NCI-H187 (cell line): ENCODE data around the gene CCDC122.
A peak's percentile ranks its signal among the peaks of the same experiment; 100 is the strongest.

Experiments used
- DNase-seq, 2 experiments: peaks; one replicate each; lab custom pipeline; 2025; lab: John Stamatoyannopoulos, UW

CCDC122 gene

DNA sequence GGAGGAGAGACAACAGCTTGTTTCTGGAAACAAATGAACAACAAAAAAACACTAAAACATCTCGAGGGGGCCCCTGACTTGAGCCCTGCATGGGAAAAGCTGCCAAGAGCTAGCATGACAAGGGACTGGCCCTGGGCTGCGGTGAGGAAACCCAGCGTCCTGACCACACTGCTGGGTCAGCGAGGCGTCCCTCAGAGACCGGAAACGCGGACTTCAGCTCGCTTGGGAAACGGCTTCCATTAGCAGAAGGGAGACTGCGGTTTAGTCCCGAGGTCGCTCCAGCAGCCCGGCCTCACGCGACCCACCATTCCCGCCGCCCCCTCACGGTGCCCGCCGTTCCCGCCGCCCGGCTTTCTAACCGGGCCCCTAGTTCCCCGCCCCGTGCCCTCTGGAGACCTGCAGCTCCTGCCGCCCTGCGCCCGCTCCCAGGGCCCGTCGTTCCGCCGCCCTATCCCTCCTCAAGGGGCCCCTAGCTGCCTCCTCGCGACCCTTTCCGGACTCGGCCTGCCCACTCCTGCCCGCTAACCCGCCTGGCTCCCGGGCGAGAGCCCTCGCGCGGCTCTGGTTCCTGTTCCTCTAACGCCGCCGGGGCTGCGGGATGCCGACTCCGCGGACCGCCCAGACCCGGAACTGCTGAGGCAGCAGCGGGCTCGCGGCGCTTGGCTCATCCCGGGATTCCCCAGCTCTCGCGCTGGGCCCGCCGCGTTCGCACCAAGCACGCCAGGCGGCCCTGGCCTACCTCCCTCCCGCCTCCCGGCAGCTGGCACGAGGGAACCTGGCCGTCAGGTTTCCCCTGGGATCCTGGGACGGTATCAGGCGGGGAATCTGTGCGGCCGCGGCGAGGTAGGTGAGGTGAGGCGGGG, at the start of gene CCDC122:
TSS of gene CCDC122 (minus strand) at position 849 of the 863 bp plus-strand sequence. CDS start 10,364 bp downstream, outside the sequence.
- DNase-seq, result peak; percentile 31 to 52

DNA sequence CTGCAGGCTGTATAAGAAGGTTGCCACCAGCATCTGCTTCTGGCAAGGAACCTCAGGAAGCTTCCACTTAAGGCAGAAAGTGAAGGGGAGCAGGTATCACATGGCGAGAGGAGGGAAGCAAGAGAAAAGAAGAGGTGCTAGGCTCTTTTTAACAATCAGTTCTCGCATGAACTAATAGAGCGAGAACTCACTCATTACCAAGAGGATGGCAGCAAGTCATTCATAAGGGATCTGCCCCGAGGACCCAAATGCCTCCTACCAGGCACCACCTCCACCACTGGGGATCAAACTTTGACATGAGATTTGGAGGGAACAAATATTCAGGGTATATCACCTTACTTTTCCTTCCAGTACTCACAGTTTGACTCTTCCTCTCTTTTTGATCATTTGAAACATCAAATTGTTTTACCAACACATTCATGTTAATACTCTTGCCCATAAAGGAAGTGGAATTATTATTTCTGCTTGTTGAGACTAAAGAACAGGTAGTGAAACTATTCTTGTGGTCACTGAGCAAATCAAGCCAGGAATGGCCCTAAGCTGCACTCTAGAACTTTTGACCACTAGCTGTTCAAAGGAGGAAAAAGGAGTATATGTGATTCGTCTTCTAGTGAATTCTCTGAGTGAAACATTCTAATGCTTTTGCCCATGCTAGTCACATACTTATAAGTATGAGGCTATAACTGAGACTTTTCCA, 45.2 kb upstream of the CCDC122 start:
- DNase-seq, result no peak

DNA sequence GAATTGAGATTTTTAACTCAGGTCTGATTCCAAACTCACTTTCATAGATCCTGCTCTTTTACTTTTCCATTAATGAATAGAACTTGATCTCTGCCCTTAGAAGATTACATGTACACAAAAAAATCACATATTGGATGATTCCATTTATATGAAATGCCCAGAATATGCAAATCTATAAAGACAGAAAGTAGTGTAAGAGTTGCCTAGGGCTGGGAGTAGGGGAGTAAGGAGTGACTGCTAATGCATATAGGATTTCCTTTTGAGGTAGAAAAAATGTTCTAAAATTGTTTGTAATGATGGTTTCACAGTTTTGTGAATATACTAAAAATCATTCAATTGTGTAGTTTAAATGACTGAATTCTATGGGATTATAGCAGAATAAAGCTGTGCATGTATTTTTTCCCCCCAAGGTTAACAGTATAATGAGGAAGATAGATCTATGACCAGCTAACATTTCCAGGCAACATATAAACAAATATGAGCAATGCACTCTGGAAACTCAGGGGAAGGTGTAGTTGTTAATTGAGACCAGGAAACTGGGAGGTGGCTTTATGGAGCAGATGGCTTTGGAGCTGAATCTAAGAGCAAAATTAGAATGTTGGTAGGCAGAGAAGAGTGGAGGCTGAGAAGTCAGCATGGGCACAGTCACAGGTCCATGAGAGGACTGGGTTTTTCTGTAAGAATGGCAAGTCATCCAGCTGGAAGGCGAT, 41.6 kb upstream of the CCDC122 start:
- DNase-seq, result no peak

DNA sequence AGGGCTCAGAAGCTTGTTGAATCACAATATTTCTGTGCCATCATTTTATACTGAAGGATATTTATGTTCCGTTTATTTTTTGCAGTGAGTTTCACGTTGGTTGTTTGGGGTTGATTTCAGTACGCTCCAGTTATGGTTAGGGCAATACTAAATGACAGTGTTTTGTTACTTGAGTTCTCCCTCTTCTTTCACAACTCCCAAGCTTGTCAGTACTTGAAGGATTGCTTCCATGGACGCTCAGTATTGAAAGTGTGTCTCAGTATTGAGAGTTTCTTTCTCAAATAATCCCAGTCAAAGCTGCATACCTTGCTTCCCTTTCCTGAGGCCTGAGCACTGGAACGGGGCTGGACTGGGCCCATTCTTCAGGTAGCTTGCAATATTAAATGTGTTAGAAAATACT, 39.1 kb upstream of the CCDC122 start:
- DNase-seq, result no peak

DNA sequence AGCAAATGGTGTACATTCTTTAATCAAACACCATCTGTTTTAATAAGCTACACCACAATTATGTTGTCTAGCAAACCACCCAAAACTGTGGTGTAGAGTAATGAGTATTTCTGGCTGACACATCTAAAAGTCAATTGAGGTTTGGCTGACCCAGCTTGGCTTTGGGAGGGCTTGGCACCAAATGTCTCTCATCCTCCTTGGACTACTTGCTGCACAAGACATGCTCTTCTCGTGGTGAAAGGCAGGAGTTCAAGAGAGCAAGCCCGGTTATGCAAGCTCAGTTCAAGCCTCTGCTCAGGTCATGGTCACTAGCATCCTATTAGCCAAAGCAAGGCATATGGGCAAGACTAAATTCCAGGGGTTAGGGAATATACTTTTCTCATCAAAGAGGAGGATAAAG, 37.3 kb upstream of the CCDC122 start:
- DNase-seq, result no peak

DNA sequence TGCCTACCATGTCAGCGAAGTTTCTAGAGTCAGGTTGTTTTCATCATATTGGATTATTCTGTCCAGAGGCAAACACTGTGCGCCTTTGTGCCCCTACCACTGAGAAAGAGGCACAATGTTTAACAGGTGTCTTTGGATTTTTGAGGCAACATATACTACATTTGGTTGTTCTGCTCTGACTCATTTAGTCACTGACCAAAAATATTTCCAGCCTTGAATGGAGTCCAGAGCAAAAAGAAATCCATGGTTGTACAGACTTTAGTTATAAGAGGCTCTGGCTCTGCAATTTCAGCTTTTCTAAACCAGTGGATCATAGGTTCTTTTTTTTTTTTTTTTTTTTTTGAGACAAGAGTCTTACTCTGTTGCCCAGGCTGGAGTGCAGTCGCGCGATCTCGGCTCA, 35.9 kb upstream of the CCDC122 start:
- no peak for DNase-seq

DNA sequence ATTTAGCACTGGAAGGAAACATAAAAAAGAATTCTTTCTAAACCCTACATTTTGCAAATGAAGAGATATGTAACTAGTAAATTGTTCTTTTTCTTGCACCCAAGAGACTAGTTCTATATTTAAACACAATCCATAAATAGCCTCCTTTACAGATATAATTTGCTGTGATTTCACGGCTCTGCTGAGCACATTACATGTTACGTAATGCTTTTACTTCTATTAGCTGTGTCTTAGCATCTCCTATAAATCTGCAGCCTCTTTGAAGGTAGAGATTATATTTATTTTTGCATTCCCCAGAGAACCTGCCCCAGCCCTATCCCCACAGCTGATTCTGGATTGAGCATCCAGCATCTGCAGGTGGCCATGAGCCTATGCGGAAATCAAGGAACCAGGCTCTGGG, 32.3 kb upstream of the CCDC122 start:
- DNase-seq, result no peak

DNA sequence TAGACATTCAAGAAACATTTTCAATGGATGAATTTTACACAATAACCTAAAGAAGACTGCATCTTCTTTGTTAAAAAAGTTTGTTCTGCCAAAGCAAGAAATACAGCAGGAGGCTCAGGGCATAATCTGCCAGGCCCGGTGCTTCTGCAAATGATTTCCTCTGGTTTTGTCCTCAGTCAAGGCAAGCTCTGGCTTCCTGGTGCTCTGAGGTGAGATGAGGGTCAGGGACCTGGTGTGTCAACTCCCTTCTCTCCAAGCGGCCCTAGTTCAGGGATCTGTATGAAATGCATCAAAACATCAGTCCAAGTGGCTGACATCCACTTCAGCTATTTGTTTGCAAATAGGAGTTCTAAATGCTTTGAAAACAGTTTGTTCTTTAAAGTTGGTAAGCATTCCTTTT, 31.7 kb upstream of the CCDC122 start:
- no peak for DNase-seq

DNA sequence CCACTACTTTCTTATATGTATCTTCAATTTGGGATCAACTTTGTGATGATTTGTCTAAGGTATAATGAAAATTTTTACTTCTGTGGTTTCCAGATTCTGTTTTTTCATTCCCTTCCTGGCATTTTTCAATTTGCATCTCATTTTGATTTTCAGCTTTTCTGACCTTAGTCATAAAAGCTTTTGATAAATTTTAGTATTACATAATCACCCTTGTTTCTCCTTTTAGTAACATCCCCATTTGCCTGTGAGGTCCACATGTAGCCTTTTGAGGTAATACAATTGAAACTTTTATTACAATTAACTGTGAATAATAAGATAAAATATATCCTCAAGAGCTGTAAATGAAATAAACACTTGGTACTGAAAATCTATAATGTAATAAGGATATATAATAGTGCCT, 31.3 kb upstream of the CCDC122 start:
- DNase-seq, result no peak

DNA sequence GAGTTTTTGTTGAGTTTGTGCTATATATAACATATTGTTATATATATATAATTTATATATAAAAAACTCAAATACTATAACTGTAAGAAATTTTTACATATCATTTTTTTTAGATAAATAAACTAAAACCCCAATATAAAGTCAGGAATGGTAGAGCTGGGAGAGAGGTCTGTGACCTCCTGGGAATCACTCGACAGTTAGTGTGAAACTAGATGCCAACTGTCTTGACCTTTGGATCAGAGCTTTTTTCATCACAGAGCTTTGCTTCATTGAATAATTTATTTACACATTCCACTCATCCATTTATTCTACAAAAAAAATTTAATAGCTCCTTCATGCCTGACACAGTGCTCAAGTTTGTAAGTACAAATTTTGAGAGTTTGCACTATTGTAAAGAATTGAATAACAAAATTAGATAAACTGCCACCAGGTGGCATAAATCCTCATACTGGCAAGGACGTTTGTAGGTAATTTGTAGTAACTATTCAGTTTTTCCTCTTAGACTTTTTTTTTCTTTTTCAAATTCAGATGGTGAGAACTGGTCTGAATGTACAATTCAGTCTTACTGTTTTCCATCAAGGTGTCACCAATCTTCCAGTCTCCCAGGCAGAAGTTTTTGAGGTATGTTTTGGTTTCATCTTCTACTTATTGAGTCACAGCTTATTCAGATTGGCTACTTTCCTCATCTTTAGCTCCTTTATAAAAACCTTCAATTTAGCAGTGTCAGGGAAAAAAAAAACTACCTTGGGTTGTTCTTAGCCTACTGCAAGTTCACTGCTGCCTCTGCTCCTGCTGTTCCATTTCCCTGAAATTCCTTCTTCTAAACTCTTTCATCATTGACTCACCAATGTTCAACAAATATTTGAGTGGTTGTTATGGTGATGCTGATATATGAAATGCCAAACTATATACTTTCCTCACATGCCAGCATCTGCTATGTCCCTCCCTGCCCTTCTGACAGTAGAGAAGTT, 28.9 kb upstream of the CCDC122 start:
- peak in 1 of 2 experiments; percentile 14 for DNase-seq

DNA sequence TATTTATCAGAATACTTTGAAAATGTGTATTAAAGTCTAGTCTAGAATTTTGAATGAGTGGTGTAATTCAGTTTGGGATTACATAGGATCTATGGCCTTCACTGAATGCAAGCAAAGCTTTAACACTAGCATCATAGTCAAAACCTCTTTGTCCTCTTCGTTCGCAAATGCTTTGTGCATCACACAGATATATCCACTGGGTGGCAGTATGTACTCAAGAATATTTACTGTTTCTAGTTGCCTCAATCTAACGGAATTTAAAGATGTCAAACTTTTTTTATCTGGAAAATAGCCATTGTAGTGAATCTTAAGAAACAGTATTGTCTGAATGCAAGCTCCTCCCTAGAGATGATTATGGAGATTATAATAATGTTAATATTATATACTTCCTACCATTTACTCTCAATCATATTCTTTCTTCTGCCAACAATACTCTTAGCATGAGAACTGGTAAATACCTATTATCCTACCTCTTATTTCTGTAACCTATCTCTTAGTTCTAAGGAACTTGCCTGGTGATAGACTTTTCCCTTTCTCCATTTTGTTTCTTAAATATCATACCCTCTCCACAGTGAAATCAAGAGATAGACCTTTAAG, 26.0 kb upstream of the CCDC122 start:
- DNase-seq, result peak in 1 of 2 experiments; percentile 22

DNA sequence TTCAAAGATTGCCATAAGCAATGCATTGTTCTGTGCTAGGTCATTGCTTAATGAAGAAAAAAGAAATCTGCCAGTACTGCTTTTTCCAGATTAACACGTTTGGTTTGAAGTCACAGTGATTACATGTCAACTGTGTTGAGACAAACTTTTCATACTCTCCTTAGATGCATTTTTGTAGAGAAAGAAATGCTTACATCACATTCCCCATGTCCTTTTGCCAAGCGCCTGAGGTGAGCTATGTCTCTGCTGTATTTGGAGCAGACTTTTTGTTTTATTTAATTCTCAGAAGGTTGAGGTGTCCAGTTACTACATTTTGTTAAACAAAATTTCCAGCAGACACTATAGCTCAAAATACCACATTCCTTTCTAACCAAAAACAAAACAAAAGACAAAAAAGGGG, 16.4 kb upstream of the CCDC122 start:
- no peak for DNase-seq

DNA sequence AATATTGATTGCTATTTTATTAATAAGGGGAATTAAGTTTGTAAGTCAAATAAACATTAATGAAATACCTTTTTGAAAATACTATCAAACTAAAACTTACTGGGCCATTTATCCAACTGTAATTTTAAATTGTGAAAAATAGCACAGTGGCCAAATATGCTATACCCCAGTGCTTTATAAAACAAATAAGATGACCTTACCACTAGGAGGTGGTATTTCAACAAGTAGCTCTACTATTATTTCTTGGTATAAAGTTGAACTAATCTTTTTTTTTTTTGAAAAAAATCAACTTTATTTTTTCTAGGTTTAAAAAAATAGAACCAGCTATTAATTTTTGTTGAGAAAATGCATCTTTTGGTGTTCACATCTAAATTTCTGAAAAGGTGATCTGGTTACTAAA, 14.9 kb upstream of the CCDC122 start:
- DNase-seq, result no peak

DNA sequence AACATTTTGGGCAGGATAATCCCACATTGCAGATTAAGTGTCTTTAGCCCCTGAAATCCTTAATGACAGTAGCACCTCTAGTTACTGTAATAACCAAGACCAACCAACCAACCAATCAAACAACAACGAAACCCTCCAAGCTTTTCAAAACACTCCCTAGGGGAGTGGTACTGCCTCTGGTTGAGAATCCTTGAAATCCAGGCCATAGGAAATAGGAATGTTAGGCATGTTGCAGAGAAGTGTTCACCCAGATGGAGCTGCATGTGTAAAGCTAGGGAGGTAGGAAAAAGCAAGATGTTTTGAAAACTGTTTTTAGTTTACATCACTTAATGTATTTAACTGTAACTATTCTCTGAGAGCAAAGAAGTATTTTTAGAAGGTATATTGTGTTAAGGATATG, 4.7 kb upstream of the CCDC122 start:
- no peak for DNase-seq

DNA sequence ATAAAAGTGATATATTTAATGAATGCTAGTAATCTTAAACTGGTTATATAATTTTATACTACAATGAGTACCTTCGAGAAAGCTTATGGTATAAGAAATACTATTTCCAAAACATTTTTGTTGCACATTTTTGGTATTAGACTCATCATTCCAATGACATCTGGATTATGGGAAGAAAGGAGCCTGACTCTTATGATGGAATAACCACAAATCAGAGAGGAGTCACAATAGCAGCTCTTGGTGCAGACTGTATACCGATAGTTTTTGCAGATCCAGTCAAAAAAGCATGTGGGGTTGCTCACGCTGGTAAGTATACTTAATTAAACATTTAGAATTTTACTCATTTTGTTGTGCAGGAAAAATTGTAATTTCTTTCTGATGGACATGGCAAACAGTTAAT, 4.1 kb upstream of the CCDC122 start:
- DNase-seq, result no peak

DNA sequence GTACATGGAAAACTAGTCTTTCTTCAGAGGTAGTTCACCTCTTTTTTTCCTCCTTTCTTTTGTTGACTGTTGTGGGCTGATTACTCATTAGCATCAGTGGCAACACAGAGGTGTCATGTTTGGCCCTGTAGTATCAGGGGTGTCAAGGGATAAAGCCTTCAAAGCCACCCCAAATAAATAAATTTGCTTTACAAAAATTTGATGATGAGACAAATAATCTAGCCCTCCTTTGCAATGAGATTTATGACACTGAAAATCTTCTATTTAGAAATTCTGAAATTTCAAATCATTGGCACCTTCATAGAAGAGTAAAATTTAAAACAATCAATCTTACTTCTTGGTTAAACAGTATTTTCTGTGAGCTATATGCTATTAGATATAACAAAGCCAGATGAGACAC, 2.0 kb upstream of the CCDC122 start:
- no peak for DNase-seq

DNA sequence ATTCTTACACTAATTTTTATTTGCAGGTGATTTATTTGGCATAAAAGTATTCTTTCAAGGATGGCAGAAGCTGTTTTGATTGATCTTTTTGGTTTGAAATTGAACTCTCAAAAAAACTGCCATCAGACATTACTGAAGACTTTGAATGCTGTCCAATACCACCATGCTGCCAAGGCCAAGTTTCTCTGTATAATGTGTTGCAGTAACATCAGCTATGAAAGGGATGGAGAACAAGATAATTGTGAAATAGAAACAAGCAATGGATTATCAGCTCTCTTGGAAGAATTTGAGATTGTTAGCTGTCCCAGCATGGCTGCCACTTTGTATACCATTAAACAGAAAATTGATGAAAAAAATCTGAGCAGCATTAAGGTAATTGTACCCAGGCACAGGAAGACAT, 1.4 kb upstream of the CCDC122 start:
- no peak for DNase-seq

DNA sequence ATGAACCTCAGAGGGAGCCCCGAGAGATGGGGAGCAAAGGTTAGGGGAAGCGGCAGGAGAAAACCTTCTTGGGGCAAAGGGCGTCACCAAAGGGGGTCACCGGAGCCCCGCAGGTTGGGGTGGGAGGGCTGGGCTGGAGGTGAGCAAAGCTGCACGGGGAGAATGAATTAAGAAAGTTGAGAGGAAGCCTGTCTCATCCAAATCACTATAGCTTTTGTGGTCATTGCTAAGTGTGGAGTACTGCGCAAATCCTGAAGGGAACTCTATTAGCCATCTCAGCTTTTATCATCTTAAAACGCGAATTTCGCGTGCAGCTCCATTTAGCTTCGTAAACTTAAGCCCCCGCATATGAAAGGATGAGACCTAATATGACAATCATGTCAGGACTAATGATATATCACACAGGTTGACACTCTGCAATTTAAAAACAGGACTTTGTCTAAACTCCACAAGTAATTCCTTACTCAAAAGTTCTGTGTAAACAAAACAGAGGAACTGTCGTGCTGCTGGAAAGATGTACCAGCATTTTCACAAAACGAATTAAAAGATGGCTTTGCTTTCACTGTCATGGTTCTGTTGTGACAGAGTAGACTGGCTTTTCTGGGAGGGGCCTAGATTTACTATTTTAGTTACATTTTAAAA, 795 bp upstream of the CCDC122 start:
- DNase-seq, result no peak

DNA sequence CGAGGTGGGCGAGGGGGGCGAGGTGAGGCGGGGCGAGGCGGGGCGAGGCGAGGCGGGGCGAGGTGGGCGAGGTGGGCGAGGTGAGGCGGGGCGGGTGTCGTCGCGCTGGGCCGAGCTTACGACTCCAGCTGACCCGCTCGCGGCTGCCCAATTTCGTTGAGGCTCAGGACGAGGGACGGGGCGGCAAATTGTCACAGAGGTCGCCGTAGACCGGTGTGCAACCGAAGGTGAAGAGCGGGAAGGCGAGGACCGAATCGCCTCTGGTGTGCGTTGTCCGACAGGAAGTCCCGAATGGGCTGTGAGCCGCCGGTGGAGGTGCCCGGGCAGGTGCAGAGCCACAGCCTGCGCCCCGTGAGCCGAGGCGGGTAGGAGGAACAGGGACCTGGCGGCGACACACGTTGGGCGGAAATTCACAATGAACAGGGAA, 228 bp upstream of the CCDC122 start, which contains the start of gene LACC1:
TSS of gene LACC1 (plus strand) at position 150 of the 427 bp plus-strand sequence. CDS start 1,082 bp downstream, outside the sequence.
- DNase-seq, result peak; percentile 17 to 20

DNA sequence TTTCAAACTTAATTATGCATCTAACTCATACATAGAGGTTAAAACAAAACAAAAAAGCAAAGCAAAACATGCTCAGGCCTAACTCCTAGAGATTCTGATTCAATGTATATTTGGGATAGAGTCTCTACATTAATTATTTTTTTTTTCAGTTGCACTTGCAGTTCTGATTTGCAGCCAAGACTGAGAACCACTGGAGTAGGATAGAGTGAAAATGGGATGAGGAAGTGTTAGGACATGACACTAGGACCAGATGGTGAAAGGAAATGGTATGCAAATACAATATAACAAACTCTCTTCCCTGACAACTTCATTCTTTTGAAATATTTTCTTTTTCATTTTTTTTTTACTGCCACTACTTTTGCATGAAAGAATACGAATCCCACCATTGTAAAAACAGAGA, 1.8 kb downstream of the CCDC122 start:
- DNase-seq, result no peak
